ENCODE results near the gene HABP4.

DNA sequence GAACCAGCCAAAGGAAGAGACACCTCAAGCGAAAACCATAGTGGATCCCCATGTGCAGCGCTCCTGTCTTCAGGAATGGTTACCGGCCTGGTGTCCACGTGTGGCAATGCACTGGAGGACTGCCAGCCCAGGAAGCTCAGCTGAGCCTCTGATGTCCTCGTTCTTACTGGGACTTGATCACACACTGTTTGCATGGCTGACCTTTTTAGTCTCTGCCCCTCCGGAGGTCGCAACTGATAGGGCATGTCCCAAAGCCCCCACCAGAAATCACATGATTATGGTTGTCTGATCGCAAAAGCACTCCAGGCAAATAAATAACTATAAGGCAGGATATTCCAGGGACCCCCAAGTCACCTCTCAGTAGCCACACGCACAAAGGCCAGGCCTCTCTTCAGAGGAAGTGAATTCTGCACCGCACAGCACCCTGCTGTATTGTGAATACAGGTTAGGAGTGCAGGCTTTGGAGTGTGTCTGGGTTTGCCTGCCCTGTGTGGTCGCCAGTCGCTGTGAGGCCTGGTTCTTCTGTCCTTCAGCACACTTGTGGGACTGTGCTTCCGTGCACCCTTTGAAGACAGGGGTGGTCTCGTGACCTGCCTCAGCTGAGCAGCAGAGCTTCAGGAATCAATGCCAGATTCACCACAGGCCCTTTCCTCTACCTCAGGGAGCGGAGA is 13.4 kb upstream of the HABP4 start:
- TF ChIP-seq, protein P1, sequence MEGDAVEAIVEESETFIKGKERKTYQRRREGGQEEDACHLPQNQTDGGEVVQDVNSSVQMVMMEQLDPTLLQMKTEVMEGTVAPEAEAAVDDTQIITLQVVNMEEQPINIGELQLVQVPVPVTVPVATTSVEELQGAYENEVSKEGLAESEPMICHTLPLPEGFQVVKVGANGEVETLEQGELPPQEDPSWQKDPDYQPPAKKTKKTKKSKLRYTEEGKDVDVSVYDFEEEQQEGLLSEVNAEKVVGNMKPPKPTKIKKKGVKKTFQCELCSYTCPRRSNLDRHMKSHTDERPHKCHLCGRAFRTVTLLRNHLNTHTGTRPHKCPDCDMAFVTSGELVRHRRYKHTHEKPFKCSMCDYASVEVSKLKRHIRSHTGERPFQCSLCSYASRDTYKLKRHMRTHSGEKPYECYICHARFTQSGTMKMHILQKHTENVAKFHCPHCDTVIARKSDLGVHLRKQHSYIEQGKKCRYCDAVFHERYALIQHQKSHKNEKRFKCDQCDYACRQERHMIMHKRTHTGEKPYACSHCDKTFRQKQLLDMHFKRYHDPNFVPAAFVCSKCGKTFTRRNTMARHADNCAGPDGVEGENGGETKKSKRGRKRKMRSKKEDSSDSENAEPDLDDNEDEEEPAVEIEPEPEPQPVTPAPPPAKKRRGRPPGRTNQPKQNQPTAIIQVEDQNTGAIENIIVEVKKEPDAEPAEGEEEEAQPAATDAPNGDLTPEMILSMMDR (IDR thresholded peaks at IDR 0.05) = no peak
- TF ChIP-seq POLR2A (IDR thresholded peaks at IDR 0.05) (no peak), EP300 (IDR thresholded peaks at IDR 0.05; ENCODE audit: low read depth) (no peak)

Measured in transverse colon (tissue), 3 donors.